Activated gamma-delta T cell treated with Interleukin-2 at 50 U/mL for 16 hours (primary cell): ENCODE measurements around the gene PSG7.
"Not testable (repeated sequence)": the region's sequence is repeated elsewhere in the genome, so short reads cannot be mapped to it uniquely, and the experiment has no call there.

Experiments
- DNase-seq: peaks from one replicate; pipeline ENCODE4 v3.0.0-alpha.2; 2020

The PSG7 gene

DNA sequence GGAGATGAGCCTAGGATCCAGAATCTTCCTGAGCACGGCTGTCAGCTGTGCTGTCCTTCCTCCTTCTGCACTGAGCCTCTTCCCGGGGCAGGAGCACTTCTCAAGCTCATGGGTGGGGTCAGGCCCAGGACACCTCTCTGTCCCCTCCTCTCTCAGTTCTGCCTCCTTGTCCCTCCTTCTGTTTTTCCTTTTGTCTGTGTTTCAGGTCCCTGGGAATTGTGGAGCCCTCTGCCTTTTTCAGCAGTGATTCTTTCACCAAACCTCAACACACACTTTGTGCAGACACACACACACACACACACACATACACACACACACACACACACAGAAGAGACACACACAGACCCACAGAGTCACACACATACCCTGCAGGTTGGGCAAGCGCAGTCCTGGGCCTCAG is at the start of gene PSG7:
PSG7 (minus strand) TSS at position 101 of the 400 bp plus-strand sequence. CDS start 131 bp downstream, outside the sequence.
- DNase-seq: not testable (repeated sequence)

DNA sequence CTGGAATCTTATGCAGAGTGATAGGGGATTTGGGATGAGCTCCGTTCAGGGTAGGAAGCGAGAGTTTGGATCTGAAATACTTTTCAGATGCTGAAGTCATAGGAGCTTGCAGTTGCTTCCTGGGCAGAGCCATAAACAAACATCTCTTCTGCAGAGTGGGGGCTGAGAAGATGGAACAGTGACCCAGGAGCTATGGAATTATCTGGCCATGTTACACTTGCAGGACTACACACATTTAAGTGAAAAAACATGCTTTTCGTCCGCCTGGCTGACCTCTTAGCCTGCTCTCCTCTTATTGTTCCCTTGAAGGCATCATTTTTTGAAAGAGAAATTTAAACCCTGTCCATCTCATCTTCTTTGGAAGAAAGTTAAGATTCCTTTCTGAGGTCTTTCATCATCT is 48.6 kb upstream of the PSG7 start:
- no peak for DNase-seq

DNA sequence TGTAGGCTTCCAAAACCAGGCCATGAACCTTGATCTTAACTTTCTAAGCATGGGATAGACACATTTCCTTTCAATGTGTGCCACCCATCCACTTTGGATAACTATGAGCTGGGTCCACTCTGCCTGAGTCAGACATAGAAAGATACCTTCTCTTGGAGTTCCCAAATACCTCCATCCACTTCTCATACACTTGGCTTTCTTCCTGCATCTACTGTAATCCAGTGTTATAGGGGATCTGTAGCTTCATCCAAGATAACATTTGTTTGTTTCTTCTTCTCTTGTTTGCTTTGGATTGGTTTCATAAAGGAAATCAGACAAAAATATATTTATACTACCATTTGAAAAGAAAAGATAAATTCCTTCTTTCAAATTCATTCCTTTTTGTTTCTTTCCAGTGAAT is 45.1 kb upstream of the PSG7 start:
- DNase-seq: not testable (repeated sequence)

DNA sequence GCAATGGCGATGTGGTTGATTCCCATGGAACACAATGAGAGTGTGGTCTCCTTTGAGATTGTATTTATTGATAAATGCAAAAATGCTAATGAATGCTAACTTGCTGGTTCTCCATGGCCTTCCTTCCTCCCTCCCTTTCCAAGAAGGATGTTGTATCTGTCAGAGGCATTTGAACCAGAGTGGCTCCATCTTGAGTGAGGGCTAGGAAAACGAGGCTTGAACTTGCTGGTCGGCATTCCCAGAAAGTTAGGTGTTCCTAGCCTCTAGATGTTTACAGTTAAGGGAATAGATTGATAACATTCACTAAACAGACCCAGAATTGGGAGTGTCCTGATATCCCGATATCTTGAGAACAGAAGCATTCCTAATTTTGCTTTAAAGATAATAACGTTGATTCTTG is 34.4 kb upstream of the PSG7 start:
- not testable (repeated sequence) for DNase-seq

DNA sequence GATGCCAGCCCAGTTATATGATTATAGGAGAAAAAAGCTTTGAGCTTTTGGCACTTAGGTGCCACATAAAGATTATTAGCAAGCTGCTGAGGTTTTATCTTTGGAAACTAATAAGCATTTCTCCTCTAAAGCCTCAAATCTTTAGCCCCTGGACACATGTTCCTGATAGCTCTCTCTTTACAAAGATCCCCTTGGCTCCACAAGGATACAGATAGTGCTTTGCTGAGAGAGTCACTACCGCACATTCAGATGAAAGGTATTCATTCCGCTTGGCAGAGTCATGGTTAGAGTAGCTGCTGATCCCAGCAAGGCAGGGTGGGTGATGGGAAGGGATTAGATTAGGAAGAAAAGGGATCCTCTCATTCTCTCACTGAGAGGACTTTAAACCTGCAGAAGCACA is 28.2 kb upstream of the PSG7 start:
- DNase-seq: no peak

DNA sequence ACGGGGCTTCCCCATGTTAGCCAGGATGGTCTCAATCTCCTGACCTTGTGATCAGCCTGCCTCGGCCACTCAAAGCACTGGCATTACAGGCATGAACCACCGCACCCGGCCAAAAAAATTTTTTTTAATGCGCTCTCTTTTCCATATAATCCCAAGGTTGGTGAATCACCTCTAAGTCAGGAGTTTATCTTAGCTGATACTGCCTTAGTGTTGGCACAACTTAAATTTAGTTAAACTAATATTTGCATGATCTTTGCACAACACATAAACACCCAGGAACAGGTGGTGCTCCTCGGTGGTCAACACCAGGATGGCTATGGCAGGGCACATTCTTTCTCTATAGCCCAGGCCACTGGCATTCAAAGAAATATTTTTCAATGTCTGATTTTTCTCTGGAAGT is 24.1 kb upstream of the PSG7 start:
- DNase-seq: no peak

DNA sequence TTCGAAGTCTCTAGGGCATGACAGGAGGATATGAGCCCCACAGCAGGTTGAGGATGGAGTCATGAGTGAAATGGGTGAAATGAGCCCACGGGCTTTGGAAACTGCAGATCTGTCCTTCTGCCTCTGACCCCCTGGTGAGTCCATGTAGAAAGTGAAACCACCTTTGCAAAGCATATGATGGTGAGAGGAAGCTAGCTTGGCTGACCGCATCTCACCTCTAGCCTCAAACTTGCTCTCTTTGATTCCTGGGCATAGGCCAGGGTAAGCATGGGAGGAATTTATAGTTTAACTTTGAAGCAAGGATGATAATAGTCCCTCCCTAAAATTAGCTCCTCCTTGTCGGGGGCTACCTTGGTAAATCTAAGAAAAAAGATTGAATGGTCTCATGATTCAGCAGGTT is 15.1 kb upstream of the PSG7 start:
- not testable (repeated sequence) for DNase-seq

DNA sequence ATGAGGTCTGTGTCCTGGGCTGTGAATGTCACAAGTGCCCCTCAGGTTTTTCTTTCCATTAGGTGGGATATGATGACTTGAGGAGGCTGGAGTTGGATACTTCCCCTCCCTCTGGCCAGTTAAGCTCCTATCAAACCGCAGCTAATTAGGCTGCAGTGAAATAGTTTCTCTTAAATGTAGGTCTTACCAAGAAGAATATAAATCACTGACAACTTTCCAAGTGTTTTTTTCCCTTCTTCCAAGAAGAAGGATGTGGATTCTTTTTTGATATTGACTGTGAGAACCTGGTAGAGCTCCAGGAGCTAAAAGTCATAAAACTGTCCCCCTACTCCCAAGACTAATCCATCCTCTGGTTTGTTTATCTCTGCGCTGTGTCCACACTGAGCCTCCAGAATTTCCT is 14.5 kb upstream of the PSG7 start:
- not testable (repeated sequence) for DNase-seq

DNA sequence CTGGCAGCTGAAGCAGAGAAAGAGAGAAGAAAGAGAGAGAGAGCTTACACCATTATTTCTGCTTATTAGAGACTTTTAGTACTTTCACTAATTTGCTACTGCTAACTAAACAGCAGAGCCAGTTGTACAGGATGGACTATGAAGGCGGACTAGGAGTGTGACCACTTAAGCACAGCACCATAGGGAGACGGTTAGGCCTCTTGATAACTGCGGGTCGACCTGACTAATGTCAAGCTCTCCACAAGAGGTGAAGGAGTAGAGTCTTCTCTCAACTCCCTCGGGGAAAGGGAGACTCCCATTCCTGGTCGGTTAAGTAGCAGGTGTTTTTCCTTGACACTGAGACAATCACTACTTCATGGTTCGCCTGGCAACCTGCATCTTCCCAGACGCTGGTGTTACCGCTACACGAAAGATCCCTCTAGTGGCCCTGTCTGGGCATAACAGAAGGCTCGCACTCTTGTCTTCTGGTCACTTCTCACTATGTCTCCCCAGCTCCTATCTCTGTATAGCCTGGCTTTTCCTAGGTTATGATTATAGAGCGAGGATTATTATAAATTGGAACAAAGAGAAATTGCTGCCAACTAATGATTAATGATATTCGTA is 5.3 kb upstream of the PSG7 start:
- no peak for DNase-seq

DNA sequence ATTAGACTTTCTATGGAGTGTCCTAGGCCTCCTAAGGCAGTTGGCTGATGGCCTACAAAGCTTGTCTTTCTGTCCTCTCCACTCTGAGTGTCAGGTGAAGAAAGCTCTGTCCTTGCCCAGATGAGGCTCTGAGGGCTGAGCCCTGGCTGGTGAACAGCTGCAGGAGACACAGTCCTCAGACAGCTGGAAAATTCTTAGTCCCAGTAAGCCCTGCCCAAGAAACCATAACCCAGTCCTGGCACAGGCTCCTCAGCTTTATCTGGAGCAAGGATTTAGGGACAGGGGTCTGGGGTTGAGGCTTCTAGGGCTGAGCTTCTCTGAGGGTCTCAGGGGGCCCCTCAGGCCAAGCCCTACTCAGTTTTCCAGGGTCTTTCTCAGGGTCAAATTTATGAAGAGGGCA is 2.3 kb downstream of the PSG7 start:
- DNase-seq: not testable (repeated sequence)

DNA sequence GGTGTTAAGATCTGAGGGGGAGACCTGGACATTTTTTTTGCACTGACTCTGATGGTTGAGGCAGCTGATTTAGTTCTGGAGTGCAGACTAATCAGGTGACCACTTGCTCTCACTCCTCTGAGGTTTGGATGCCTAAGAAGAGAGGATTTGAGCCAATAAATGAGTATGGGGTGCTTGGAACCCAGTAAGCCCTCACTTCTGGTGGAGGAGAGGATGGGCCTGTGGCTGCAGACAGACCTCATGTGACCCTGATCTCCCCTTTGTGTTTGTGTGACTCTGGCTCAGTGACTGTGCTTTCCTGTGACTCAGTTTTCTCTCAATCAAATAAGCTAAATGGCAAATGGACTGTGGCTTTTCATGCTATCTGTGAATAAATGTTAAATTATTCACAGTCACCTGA is 2.8 kb downstream of the PSG7 start:
- DNase-seq: not testable (repeated sequence)

DNA sequence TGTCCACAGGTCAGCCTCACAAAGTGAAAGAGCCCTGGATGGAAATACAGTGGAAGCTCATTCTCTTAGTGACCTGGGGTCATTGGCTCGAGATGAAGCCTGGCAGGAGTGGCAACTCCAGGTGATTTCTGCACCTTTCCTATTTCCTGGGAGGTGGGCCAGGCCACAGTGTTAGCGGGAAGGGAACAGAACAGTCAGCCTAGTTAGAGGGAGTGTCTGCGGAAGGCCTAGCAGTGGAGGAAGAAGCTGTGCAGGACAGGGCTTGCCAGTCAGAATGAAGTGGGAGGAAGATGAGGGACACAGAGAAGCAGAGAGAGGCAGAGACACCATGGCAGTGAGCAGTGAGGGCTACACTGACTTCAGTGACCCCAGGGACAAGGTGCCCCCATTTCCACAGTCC is 3.6 kb downstream of the PSG7 start:
- DNase-seq: not testable (repeated sequence)

DNA sequence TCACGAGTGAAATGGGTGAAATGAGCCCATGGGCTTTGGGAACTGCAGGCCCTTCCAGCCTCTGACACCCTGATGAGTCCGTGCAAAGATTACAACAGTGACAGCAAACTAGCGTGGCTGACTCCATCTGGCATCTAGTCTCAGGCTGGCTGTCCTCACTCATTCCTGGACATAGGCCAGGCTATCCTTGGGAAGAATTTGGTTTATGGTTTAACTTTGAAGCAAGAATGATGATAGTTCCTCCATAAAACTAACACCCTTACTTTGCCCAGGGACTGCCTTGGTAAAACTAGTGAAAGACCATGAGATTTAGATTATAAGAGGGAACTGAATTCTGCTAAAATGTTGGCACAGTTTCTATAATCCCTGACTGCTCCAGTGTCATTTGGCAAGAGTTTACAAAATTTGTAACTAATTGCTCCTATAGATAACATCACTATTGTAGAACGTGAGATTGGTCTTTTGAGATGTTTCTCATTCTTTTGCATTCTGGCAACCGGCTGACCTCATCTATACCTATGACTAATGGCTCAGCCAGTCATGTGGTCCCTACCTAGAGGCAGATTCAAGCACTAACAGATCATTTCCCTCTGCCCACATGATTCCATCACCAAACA is 4.4 kb downstream of the PSG7 start:
- not testable (repeated sequence) for DNase-seq

DNA sequence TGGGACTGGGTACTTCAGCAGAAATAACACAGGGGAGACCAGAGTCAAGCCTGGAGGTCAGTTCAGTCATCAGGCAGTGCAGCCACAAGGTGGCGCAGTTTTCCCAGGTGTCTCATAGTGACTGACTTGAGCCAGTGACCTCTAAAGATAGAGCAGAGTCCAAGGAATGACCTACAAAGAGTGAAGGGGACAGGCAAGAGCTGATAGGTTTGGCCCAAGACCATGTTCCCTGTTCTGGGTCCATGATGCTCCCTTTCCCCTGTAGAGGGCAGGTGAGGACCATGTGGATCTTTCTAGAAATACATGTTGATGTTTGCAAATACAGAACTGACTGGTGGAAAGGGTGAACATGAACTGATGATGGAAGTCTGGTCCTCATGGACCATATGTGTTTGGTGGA is 6.8 kb downstream of the PSG7 start:
- not testable (repeated sequence) for DNase-seq

DNA sequence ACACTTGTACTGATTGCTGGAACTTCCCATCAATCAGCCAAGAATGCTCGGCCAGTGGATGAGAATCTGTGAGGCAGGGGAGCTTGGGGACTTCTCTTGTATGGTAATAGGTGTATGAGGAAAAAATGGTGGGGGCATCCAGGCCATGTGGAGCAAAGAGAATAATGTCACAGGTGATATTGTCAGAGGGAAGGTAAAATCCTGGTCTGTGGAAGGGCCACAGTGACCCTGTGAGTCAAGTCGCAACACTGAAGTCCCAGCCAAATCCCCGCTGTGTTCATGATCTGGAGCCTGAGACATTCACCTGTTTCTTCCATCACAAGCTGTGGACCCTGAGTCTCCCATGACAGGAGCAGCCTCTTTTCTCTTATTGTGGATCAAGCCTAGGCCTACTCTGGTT is 8.1 kb downstream of the PSG7 start:
- DNase-seq: no peak

DNA sequence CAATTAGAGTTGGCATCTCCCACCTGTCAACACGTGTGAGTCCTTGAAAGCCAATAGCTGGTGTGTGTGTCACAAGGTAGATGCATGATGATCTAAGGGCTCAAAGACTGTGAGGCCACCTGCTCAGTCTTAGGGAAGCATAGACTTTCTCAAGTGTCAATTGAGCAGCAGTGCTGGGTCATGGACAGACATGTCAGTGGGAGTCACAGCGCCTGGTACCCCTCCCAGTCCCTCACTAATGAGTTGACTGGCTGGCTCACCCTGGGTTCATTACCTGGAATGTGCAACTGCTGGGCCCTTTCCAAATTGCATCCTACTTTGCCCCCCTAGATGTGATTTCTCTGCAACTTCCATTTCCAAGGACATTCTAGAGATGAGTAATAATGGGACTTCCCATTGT is 10.2 kb downstream of the PSG7 start:
- DNase-seq: no peak

DNA sequence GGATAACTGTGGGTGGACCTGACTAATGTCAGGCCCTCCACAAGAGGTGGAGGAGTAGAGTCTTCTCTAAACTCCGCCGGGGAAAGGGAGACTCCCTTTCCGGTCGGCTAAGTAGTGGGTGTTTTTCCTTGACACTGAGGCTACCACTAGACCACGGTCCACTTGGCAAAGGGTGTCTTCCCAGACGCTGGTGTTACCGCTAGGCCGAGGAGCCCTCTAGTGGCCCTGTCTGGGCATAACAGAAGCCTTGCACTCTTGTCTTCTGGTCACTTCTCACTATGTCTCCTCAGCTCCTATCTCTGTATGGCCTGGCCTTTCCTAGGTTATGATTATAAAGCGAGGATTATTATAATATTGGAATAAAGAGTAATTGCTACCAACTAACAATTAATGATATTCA is 13.9 kb downstream of the PSG7 start:
- DNase-seq: not testable (repeated sequence)

DNA sequence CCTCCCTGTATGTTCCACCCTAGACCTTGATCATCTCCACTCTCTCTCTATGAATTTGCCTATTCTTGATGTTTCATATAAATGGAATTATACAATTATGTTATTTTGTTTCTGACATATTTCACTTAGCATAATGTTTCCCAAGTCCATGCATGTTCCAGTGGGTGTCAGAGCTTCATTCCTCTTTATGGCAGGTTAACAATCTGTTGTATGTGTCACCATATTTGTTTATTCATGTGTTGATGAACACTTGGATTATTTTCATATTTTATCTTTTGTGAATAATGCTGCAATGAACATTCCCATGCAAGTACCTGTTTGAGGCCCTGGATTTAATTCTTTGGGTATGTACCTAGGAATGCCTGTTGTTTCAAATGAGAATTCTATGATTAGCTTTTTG is 16.0 kb downstream of the PSG7 start:
- DNase-seq: not testable (repeated sequence)

DNA sequence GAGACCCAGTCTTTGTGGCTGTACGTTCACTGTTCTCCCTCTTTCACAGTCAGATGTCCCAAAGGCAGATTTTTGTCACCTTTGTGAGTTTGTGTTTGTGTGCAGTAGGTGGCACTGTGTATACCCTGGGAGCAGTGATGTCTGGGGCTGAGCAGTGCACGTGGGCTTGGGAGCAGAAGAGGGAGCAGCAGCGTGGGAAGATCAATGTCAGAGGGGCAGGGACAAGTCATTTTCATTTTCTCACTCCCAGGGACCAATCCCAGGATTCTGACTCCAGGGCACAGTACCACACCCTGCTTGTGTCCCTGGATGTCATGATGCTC is 17.3 kb downstream of the PSG7 start:
- no peak for DNase-seq

DNA sequence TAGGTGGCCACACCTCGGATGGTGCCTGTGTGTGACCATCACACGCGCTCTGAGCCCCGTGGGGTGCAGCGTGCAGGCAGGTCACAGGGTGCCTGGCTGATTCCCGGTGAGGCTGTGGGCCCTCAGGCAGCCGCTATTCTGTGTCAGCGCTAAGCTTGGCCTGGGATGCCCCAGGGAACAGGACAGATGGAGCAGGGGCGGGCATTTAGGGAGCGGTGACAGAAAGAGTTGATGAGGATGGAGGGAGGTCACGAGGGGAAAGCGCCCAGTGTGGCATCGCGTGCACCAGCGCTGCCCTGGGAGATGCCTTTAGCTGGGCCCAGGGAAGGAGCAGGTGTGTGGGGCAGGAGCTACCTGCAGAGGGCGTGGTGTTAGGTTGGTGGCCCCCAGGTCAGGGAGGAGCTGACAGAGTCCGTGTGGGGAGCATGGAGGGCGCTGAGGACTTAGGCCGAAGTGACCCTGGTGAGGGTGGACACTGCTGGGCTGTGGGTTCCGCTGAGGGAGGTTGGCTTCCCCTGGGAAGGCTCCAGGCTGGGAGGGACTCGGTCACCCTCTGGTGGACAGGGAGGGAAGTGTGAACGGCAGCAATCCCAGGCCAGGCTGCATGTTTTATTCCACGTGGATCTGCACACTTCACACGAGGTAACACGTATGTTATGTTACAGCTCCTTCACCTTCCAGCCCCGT is 17.8 kb downstream of the PSG7 start:
- not testable (repeated sequence) for DNase-seq

DNA sequence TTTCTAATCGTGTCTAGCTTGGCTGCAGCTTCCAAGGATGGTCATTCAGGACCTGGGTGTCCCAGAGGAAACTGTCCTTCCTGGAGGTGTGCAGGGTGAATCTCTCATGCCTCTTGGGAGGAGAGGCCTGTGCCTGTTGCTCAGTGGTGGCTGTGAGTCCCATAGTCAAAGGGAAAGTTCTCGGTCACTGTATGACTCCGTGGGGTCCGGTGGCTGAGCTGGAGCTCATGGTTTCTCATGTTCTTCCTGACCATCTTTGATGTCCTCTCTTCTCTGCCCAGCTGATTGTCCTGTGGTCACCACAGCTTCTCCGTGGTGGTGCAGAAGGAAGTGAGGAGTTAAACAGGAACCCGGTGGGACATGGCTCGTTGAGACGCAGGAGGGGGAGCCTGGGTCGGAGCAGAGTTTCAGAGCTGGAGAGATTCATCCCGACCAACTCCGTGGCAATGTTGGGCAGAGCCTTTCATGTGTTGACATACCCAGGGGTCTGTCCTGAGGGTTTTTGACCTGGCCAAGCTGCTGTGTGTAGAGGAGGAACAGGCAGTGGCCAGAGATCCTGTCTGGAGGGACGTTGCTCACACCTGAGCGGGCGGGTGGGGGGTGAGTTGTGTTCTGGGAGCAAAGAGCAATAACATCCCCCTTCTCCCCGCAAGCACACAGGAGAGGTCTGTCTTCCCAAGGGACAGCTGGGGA is 18.5 kb downstream of the PSG7 start:
- DNase-seq: not testable (repeated sequence)

DNA sequence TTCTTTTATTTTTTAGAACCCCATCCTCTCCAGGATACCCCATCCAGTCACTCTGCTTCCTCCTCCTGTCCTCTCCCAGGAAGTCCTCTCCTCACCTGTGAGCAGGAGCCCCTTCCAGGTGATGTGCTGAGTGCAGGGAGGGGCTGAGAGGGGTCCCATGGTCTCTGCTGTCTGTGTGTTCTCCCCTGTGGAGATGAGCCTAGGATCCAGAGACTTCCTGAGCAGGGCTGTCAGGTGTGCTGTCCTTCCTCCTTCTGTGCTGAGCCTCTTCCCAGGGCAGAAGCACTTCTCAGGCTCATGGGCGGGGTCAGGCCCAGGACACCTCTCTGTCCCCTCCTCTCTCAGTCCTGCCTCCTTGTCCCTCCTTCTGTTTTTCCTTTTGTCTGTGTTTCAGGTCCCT is 19.4 kb downstream of the PSG7 start, which contains the start of gene PSG6:
PSG6 (minus strand) TSS at position 261 of the 400 bp plus-strand sequence; CDS start at position 159, 102 bp downstream.
- DNase-seq: not testable (repeated sequence)

DNA sequence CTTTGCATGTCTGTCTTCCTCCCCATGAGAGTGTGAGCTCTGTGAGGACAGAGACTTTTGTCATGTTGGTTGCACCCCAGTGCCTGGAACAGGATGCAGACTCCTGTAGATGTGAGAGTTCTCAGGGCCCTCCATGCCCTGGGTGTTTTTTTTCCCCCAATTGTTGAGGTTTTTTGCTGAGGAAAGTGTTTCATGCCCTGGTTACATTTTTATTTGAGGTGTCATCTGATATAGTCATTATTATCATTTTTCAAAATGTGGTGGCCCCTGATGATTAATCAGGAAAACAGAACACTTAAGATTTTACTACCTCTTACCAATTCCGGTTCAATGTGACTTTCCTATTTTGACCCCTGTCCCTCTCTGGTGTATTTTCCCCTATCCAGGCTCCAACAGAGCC is 20.1 kb downstream of the PSG7 start:
- DNase-seq: not testable (repeated sequence)

DNA sequence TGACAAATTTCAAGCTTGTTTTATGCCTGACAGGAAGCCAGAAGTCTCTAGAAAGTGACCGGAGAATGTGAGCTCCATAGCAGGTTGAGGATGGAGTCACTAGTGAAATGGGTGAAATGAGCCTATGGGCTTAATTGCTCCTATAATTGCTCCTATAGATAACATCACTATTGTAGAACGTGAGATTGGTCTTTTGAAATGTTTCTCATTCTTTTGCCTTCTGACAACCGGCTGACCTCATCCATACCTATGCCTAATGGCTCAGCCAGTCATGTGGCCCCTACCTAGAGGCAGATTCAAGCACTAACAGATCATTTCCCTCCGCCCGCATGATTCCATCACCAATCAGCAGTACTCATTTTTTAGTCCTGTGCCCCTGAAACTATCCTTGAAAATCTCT is 23.5 kb downstream of the PSG7 start:
- not testable (repeated sequence) for DNase-seq
